IMR-90 (cell line): ENCODE measurements around the gene RER1. TPM values are rescaled to one million over a fixed set of nuclear protein-coding genes. Genes with fewer than 3 reads are reported as not detected.

Experiments used
- ATAC-seq: fragments of 200-7000 bp; cut with Tn5 transposase; 2 replicates; pipeline ENCODE4 v1.9.1; 2020; ENCODE audit warnings: low read depth, mild to moderate bottlenecking, moderate library complexity
- BruUV-seq: library from RNA; stranded (reverse); fragments of 400-500 nt; replicated peaks from 2 replicates; lab custom pipeline; 2021; lab: Mats Ljungman, UMichigan
- CTCF ChIA-PET: fragments of 300-600 bp; formaldehyde crosslinking; extraction: SDS; loops from one replicate; lab custom pipeline; 2021; ENCODE audit warnings: antibody characterized with exemption; lab: Yijun Ruan, JAX
- POLR2A ChIA-PET: fragments of 300-600 bp; sonication (Branson Sonifier 250); formaldehyde crosslinking; loops from one replicate; lab custom pipeline; 2022; ENCODE audit warnings: antibody characterized with exemption; ENCODE audit not compliant: unreplicated experiment; lab: Charles Lee
- DNase-seq: peaks from one replicate; pipeline ENCODE4 v3.0.0; 2013
- H2AFZ ChIP-seq: replicated peaks from 2 replicates; pipeline ENCODE3; 2013; ENCODE audit warnings: low read length, mild to moderate bottlenecking; ENCODE audit not compliant: poor library complexity
- H2AK5ac ChIP-seq: 2 replicates; pipeline ENCODE4 v1.6.1; 2013; ENCODE audit warnings: low read depth, low read length, inconsistent platforms
- H2AK9ac ChIP-seq: replicated peaks from 2 replicates; pipeline ENCODE3; 2013; ENCODE audit warnings: mild to moderate bottlenecking, low read depth, low read length, moderate library complexity; ENCODE audit not compliant: poor library complexity
- H2BK120ac ChIP-seq: 2 replicates; pipeline ENCODE4 v1.6.1; 2013; ENCODE audit warnings: low read depth, low read length, inconsistent platforms
- H2BK15ac ChIP-seq: 3 replicates; pipeline ENCODE4 v1.6.1; 2013; ENCODE audit warnings: low read depth, low read length, inconsistent platforms
- H2BK20ac ChIP-seq: 2 replicates; pipeline ENCODE4 v1.6.1; 2013; ENCODE audit warnings: low read depth, mild to moderate bottlenecking, inconsistent platforms, low read length, moderate library complexity
- H2BK5ac ChIP-seq: 2 replicates; pipeline ENCODE4 v1.6.1; 2013; ENCODE audit warnings: mild to moderate bottlenecking, low read depth, low read length, inconsistent platforms; ENCODE audit not compliant: poor library complexity, severe bottlenecking
- H3K14ac ChIP-seq: replicated peaks from 2 replicates; pipeline ENCODE4 v1.6.1; 2013; ENCODE audit warnings: low read depth, low read length, inconsistent platforms
- H3K18ac ChIP-seq: 2 replicates; pipeline ENCODE4 v1.6.1; 2013; ENCODE audit warnings: low read depth, low read length, control low read depth
- H3K23ac ChIP-seq: 2 replicates; pipeline ENCODE4 v1.6.1; 2013; ENCODE audit warnings: low read depth, low read length, inconsistent platforms
- H3K27ac ChIP-seq: 2 replicates; pipeline ENCODE4 v1.5.1; 2013; ENCODE audit warnings: mild to moderate bottlenecking, control low read depth, low read length; ENCODE audit not compliant: insufficient read depth
- H3K27me3 ChIP-seq: 2 replicates; pipeline ENCODE4 v1.6.1; 2013; ENCODE audit warnings: low read length; ENCODE audit not compliant: control insufficient read depth, insufficient read depth
- H3K36me3 ChIP-seq: 2 replicates; pipeline ENCODE4 v1.6.1; 2013; ENCODE audit warnings: low read length, mixed read lengths; ENCODE audit not compliant: control insufficient read depth, insufficient read depth
- H3K4ac ChIP-seq: 2 replicates; pipeline ENCODE4 v1.6.1; 2013; ENCODE audit warnings: low read depth, low read length, inconsistent platforms
- H3K4me1 ChIP-seq: 2 replicates; pipeline ENCODE4 v1.6.1; 2013; ENCODE audit warnings: low read length, mixed read lengths; ENCODE audit not compliant: control insufficient read depth, insufficient read depth
- H3K4me2 ChIP-seq: 2 replicates; pipeline ENCODE4 v1.6.1; 2013; ENCODE audit warnings: low read depth, mild to moderate bottlenecking, control low read depth, low read length, moderate library complexity
- H3K4me3 ChIP-seq: 2 replicates; pipeline ENCODE4 v1.5.1; 2013; ENCODE audit warnings: low read depth, mild to moderate bottlenecking, control low read depth, low read length, moderate library complexity; ENCODE audit not compliant: insufficient read depth
- H3K56ac ChIP-seq: 2 replicates; pipeline ENCODE4 v1.6.1; 2013; ENCODE audit warnings: low read length, inconsistent platforms; ENCODE audit not compliant: insufficient read depth; ENCODE audit errors: extremely low read depth
- H3K79me1 ChIP-seq, 2 experiments: 2 replicates each; pipeline ENCODE4 v1.6.1; 2013; ENCODE audit warnings: low read length in 2 of 2, inconsistent platforms in 1 of 2, low read depth in 1 of 2
- H3K9ac ChIP-seq: 2 replicates; pipeline ENCODE4 v1.6.1; 2013; ENCODE audit warnings: low read depth, low read length, control low read depth
- H3K9me1 ChIP-seq: 2 replicates; pipeline ENCODE4 v1.6.1; 2013; ENCODE audit warnings: low read length, inconsistent platforms; ENCODE audit not compliant: insufficient read depth
- H3K9me3 ChIP-seq: 2 replicates; pipeline ENCODE4 v1.6.1; 2013; ENCODE audit warnings: low read length; ENCODE audit not compliant: control insufficient read depth, insufficient read depth
- H4K20me1 ChIP-seq: 2 replicates; pipeline ENCODE4 v1.6.1; 2013; ENCODE audit warnings: low read length, inconsistent platforms; ENCODE audit not compliant: insufficient read depth
- H4K5ac ChIP-seq: 2 replicates; pipeline ENCODE4 v1.6.1; 2013; ENCODE audit warnings: mild to moderate bottlenecking, low read depth, low read length, control low read depth
- H4K8ac ChIP-seq, 2 experiments: 2 replicates each; pipeline ENCODE4 v1.6.1; 2013; ENCODE audit warnings: low read depth in 2 of 2, low read length in 2 of 2, control low read depth in 1 of 2, inconsistent platforms in 1 of 2
- H4K91ac ChIP-seq: 2 replicates; pipeline ENCODE4 v1.6.1; 2013; ENCODE audit warnings: low read depth, low read length, inconsistent platforms; ENCODE audit not compliant: insufficient read depth
- BHLHE40 ChIP-seq: fragments of 150-350 bp; IDR thresholded peaks from 2 replicates; pipeline ENCODE4 v1.6.1; 2016; ENCODE audit warnings: mild to moderate bottlenecking, low read depth, low read length
- CHD1 ChIP-seq: IDR thresholded peaks from 2 replicates; pipeline ENCODE4 v1.6.1; 2012; ENCODE audit warnings: low read depth, low read length, improper control_type of control experiment
- FOS ChIP-seq: fragments of 150-350 bp; IDR thresholded peaks from 2 replicates; pipeline ENCODE4 v1.6.1; 2016; ENCODE audit warnings: low read depth, low read length
- MAFK ChIP-seq: IDR thresholded peaks from 2 replicates; pipeline ENCODE4 v1.6.1; 2012; ENCODE audit warnings: low read depth, low read length, improper control_type of control experiment
- MAZ ChIP-seq: IDR thresholded peaks from 2 replicates; pipeline ENCODE4 v1.6.1; 2012; ENCODE audit warnings: low read depth, mild to moderate bottlenecking, low read length, improper control_type of control experiment, moderate library complexity, borderline replicate concordance
- MXI1 ChIP-seq: IDR thresholded peaks from 2 replicates; pipeline ENCODE4 v1.6.1; 2012; ENCODE audit warnings: low read depth, mild to moderate bottlenecking, low read length, moderate library complexity, borderline replicate concordance
- NFE2L2 ChIP-seq: fragments of 150-350 bp; IDR thresholded peaks from 2 replicates; pipeline ENCODE4 v1.6.1; 2016; ENCODE audit warnings: low read depth, mild to moderate bottlenecking, low read length
- RAD21 ChIP-seq: IDR thresholded peaks from 2 replicates; pipeline ENCODE4 v1.6.1; 2012; ENCODE audit warnings: low read length, improper control_type of control experiment
- RCOR1 ChIP-seq: IDR thresholded peaks from 2 replicates; pipeline ENCODE4 v1.6.1; 2012; ENCODE audit warnings: mild to moderate bottlenecking, low read length, improper control_type of control experiment; ENCODE audit not compliant: insufficient replicate concordance
- RFX5 ChIP-seq: IDR thresholded peaks from 2 replicates; pipeline ENCODE4 v1.8.0; 2012; ENCODE audit warnings: low read depth, mild to moderate bottlenecking, low read length, moderate library complexity
- SMC3 ChIP-seq: fragments of 150-350 bp; IDR thresholded peaks from 2 replicates; pipeline ENCODE4 v1.6.1; 2016; ENCODE audit warnings: low read depth, mild to moderate bottlenecking, antibody characterized with exemption, low read length, moderate library complexity
- WGBS, 2 experiments: methylation state at CpG; one replicate each; pipeline versions ENCODE4 v1.1.5 to v1.1.7; 2013; ENCODE audit warnings: missing lambda C conversion rate in 2 of 2; ENCODE audit not compliant: insufficient read length in 1 of 2; ENCODE audit errors: extremely low coverage in 2 of 2; 5-methylcytosine and 5-hydroxymethylcytosine counted together
- dilution Hi-C: fragments of 300-500 bp; cut with HindIII; formaldehyde crosslinking; loops from one replicate; pipeline ENCODE4 v1.14.3; 2018; ENCODE audit warnings: low sequenced_read_pairs; ENCODE audit not compliant: unreplicated experiment
- in situ Hi-C: fragments of 300-500 bp; cut with MboI; formaldehyde crosslinking; loops from 3 replicates; pipeline ENCODE4 v1.14.3; 2019; ENCODE audit warnings: low sequenced_read_pairs, inconsistent platforms, mixed read lengths
- intact Hi-C: fragments of 100-400 bp; cut with micrococcal nuclease; formaldehyde crosslinking; loops from 2 replicates; pipeline ENCODE4 v1.10.0; 2022
- polyA plus RNA-seq, 3 experiments: library from polyadenylated mRNA; depleted of rRNA; stranded (reverse); fragments of >200 nt; gene quantifications; 2 replicates each; pipeline ENCODE4 v1.2.3, GENCODE V29; 2012; ENCODE audit warnings: low replicate concordance in 1 of 3
- total RNA-seq: library from RNA; depleted of rRNA; stranded (reverse); fragments of >200 nt; gene quantifications from 2 replicates; pipeline ENCODE4 v1.2.3, GENCODE V29; 2012
- TF ChIP-seq, protein P1 (sequence below): fragments of 150-350 bp; IDR thresholded peaks from 2 replicates; pipeline ENCODE4 v1.6.1; 2016; ENCODE audit warnings: low read depth, mild to moderate bottlenecking, low read length, moderate library complexity, borderline replicate concordance
- TF ChIP-seq, protein P2 (sequence below): fragments of 150-350 bp; IDR thresholded peaks from 2 replicates; pipeline ENCODE4 v1.6.1; 2017; ENCODE audit warnings: mild to moderate bottlenecking, antibody characterized with exemption, low read length, low read depth

Gene RER1
- total and polyA plus RNA-seq, 2 of the 4 experiments (the other 2 are of a cell fraction), result 47.1 to 240 TPM

DNA sequence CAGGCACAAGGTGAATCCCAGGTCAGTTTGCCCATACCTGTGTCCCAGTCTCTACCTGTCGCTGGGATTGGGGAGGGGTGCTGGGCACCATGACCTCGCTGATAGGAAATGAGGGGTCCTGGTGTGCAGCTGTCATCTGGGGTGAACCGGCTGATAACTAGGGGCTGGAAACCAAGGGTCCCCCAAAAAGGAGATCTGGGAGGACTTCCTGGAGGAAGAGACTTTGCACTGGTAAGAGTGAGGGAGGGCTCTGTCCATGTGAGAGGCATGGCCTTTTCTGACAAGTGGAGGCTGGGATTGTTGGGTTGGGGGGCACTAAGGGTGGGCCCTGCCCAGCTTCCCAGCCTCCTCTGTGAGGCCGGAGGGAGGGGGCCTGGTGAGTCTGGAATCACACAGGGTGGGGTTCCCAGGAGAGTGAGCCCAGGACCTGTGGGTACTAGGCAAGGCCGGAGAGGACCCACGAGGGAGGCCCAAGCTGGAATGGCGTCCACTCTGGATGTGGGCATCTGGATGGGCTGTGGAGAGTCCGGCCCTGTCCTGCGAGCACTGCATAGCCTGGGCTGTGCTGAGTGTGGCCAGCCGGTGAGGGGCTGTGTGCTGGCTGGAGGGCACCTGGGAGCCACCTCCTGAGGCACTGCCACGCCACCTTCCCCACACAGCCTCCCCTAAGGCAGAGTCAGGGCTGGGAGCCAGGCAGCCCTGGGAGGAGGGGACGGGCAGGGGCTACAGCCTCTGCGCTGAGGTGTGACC is 25.6 kb downstream of the RER1 start:
- Histone ChIP-seq H2AFZ (no peak overlapping the region), H2BK5ac (no peak overlapping the region), H2BK15ac (no peak overlapping the region), H3K14ac (no peak overlapping the region), H3K56ac (no peak overlapping the region), H4K5ac (no peak overlapping the region), H3K4ac (no peak overlapping the region), H3K79me1 (peaks cover 0 to 14% of the 10 kb centered on the region in 2 experiments; a peak in 1 of 4 replicates), H3K27me3 (peaks cover 5% of the 10 kb centered on the region; the same call in 1 of the 2 replicates), H3K9me3 (no peaks in the 10 kb centered on the region), H3K27ac (no peak overlapping the region), H2BK20ac (no peak overlapping the region), H4K91ac (no peak overlapping the region), H3K9ac (no peak overlapping the region), H3K4me1 (peaks cover 9% of the 10 kb centered on the region), H3K4me2 (no peak overlapping the region), H3K18ac (no peak overlapping the region), H2AK5ac (no peak overlapping the region), H4K20me1 (no peaks in the 10 kb centered on the region), H3K23ac (no peak overlapping the region), H2BK120ac (no peak overlapping the region), H4K8ac (no peak overlapping the region), H3K4me3 (no peak overlapping the region), H3K9me1 (no peaks in the 10 kb centered on the region), H2AK9ac (no peak overlapping the region), H3K36me3 (no peaks in the 10 kb centered on the region)
- ChIA-PET POLR2A (no interaction called here), CTCF (interaction anchor here (1.4 kb wide), 1 partner anchor 1007 kb away, joined by 5 read pairs; no protein-coding TSS in a partner anchor)
- no TSS peak for BruUV-seq
- intact Hi-C loops (loop anchor here (10.0 kb wide), 1 partner anchor 898 kb away; no protein-coding TSS in a partner anchor), dilution Hi-C loops (no loop called here), in situ Hi-C loops (loop anchor here (25.0 kb wide), 1 partner anchor 895 kb away; no protein-coding TSS in a partner anchor)
- DNase-seq (no peak), ATAC-seq (no peak)
- TF ChIP-seq MAFK, result no peak
- TF ChIP-seq RAD21, result no peak
- no peak for TF ChIP-seq BHLHE40
- no peak for TF ChIP-seq NFE2L2
- no peak for TF ChIP-seq MAZ
- no peak for TF ChIP-seq RCOR1
- TF ChIP-seq MXI1, result no peak
- no peak for TF ChIP-seq CHD1
- TF ChIP-seq, protein P1, sequence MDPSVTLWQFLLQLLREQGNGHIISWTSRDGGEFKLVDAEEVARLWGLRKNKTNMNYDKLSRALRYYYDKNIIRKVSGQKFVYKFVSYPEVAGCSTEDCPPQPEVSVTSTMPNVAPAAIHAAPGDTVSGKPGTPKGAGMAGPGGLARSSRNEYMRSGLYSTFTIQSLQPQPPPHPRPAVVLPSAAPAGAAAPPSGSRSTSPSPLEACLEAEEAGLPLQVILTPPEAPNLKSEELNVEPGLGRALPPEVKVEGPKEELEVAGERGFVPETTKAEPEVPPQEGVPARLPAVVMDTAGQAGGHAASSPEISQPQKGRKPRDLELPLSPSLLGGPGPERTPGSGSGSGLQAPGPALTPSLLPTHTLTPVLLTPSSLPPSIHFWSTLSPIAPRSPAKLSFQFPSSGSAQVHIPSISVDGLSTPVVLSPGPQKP, result no peak
- TF ChIP-seq, protein P2, sequence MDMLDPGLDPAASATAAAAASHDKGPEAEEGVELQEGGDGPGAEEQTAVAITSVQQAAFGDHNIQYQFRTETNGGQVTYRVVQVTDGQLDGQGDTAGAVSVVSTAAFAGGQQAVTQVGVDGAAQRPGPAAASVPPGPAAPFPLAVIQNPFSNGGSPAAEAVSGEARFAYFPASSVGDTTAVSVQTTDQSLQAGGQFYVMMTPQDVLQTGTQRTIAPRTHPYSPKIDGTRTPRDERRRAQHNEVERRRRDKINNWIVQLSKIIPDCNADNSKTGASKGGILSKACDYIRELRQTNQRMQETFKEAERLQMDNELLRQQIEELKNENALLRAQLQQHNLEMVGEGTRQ, result no peak
- no peak for TF ChIP-seq SMC3
- TF ChIP-seq FOS, result no peak
- TF ChIP-seq RFX5, result no peak
- 83% methylated on average over 2 of the region's 13 CpGs; no CpG with 5 or more reads in 1 of the 2 experiments for WGBS, 2 experiments
